ENCODE results near the gene ZNF764.
A peak's percentile ranks its signal among the peaks of the same experiment; 100 is the strongest.
"Not testable (repeated sequence)": the region's sequence is repeated elsewhere in the genome, so short reads cannot be mapped to it uniquely, and the experiment has no call there.

Gene ZNF764

GRCh38 chr16:30543067-30543466 is 15.1 kb downstream of the ZNF764 start:
- no peak for DNase-seq

- DNase-seq: no peak
These were observed 16.5 kb downstream of the ZNF764 start for GRCh38 chr16:30541502-30542329.

GRCh38 chr16:30540916-30541464 is 17.2 kb downstream of the ZNF764 start:
- not testable (repeated sequence) for DNase-seq

GRCh38 chr16:30539986-30540526 is 18.1 kb downstream of the ZNF764 start:
- not testable (repeated sequence) for DNase-seq

GRCh38 chr16:30539000-30539964 is 18.9 kb downstream of the ZNF764 start:
- no peak for DNase-seq

- DNase-seq: not testable (repeated sequence)
These were observed 21.7 kb downstream of the ZNF764 start for GRCh38 chr16:30536391-30537024.

GRCh38 chr16:30535777-30536190 is 22.4 kb downstream of the ZNF764 start:
- peak; percentile 88 for DNase-seq

GRCh38 chr16:30535106-30535776 is 22.9 kb downstream of the ZNF764 start:
- DNase-seq: peak; percentile 95

- DNase-seq: peak; percentile 95
These were observed 23.6 kb downstream of the ZNF764 start, which contains the start of gene ZNF747 for GRCh38 chr16:30534368-30535105. ZNF747 (minus strand) TSS chr16:30534858; CDS start chr16:30534679, 179 bp downstream.

GRCh38 chr16:30533748-30534367 is 24.3 kb downstream of the ZNF764 start:
- DNase-seq: no peak

GRCh38 chr16:30533146-30533522 is 25.0 kb downstream of the ZNF764 start:
- no peak for DNase-seq

GRCh38 chr16:30532285-30533145 is 25.7 kb downstream of the ZNF764 start:
- DNase-seq: no peak

- no peak for DNase-seq
These were observed 27.8 kb downstream of the ZNF764 start for GRCh38 chr16:30530163-30531037.

- no peak for DNase-seq
These were observed 29.2 kb downstream of the ZNF764 start for GRCh38 chr16:30528799-30529457.

- peak; percentile 89 for DNase-seq
These were observed 30.5 kb downstream of the ZNF764 start for GRCh38 chr16:30527635-30528178.

- DNase-seq: peak; percentile 99
These were observed 31.1 kb downstream of the ZNF764 start for GRCh38 chr16:30526823-30527634.
